Prostate gland (tissue), 2 donors: Measurements from ENCODE around the gene RNF4. TPM values are rescaled to one million over a fixed set of nuclear protein-coding genes. Genes with fewer than 3 reads are reported as not detected.

Source experiments
- DNase-seq: peaks from one replicate; pipeline ENCODE4 v3.0.0-alpha.2; 2019; ENCODE audit warnings: low spot score
- H3K27ac ChIP-seq, 2 donors: fragments of 200-600 bp; sonication (generic); 2 replicates each; pipeline ENCODE4 v1.5.1; 2017 to 2019
- H3K27me3 ChIP-seq: fragments of 200-600 bp; sonication (generic); replicated peaks from 2 replicates; pipeline ENCODE4 v1.5.1; 2019; ENCODE audit not compliant: insufficient read depth
- H3K36me3 ChIP-seq, 2 donors: fragments of 200-600 bp; sonication (generic); 1 replicate in 1 of 2; 2 replicates in 1 of 2; pipeline versions ENCODE4 v1.5.1 to v1.8.1; 2017 to 2019
- H3K4me1 ChIP-seq: fragments of 200-600 bp; sonication (generic); replicated peaks from 2 replicates; pipeline ENCODE4 v1.5.1; 2019
- H3K4me3 ChIP-seq, 2 donors: fragments of 200-600 bp; sonication (generic); 2 replicates each; pipeline ENCODE4 v1.5.1; 2017 to 2019
- H3K9me3 ChIP-seq: fragments of 200-600 bp; sonication (generic); 2 replicates; pipeline ENCODE4 v1.5.1; 2017
- POLR2A ChIP-seq: fragments of 450-650 bp; IDR thresholded peaks from one replicate; pipeline ENCODE4 v1.6.1; 2016; ENCODE audit warnings: antibody characterized with exemption, mild to moderate bottlenecking
- POLR2AphosphoS5 ChIP-seq: sonication (generic); formaldehyde crosslinking; IDR thresholded peaks from one replicate; pipeline ENCODE4 v1.6.1; 2017; ENCODE audit warnings: antibody characterized with exemption
- WGBS: methylation state at CpG from one replicate; pipeline ENCODE4 v1.1.5; 2018; 5-methylcytosine and 5-hydroxymethylcytosine counted together
- intact Hi-C: fragments of 100-400 bp; cut with DNase I; formaldehyde crosslinking; loops from one replicate; pipeline ENCODE4 v1.14.2; 2022
- total RNA-seq, 2 donors: library from RNA; depleted of rRNA; stranded (reverse); fragments of >200 nt; gene quantifications; one replicate each; pipeline ENCODE4 v1.1.0, GENCODE V29; 2016
- TF ChIP-seq, protein P1 (sequence below), 4 experiments: fragments of 200-600 bp in 2 of 4; fragments of 450-650 bp in 2 of 4; sonication (generic) in 2 of 4; IDR thresholded peaks; 1 replicate in 3 of 4; 2 replicates in 1 of 4; pipeline ENCODE4 v1.5.1; 2016 to 2019; ENCODE audit warnings: antibody characterized with exemption in 4 of 4, mild to moderate bottlenecking in 2 of 4, moderate library complexity in 2 of 4

RNF4 gene
- total RNA-seq, 2 donors from 2014 or later, result 33.9 to 56.1 TPM

DNA sequence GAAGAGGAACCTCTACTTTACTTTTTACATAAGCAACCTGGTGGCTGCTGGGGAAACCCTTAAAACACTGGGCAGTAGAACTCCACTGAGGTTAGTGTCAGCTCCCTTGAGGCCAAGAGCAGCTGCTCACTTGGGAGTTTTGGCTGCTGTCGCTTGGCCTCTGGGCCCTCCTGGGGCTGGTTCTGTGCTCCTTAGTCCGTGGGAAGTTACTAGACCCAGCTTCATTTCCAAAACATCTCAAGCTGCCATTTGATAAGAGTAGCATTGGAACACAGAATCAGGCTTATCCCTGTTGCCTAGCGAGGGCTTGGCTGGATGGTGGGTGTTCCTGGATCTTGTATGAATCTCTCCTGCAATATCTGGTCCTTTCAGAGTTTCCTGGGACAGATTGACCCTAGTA is 26.1 kb downstream of the RNF4 start:
- intact Hi-C loops, result no loop called here
- peaks cover 2 to 4% of the 10 kb centered on the region in 2 donors for H3K36me3 ChIP-seq
- no peak overlapping the region for H3K4me3 ChIP-seq
- peaks cover 1% of the 10 kb centered on the region for H3K4me1 ChIP-seq
- no peaks in the 10 kb centered on the region for H3K9me3 ChIP-seq
- peak overlapping the region in 1 of 2 donors; percentile 64 for H3K27ac ChIP-seq
- WGBS, result 84% methylated on average over 3 of the region's 3 CpGs
- TF ChIP-seq, protein P1, sequence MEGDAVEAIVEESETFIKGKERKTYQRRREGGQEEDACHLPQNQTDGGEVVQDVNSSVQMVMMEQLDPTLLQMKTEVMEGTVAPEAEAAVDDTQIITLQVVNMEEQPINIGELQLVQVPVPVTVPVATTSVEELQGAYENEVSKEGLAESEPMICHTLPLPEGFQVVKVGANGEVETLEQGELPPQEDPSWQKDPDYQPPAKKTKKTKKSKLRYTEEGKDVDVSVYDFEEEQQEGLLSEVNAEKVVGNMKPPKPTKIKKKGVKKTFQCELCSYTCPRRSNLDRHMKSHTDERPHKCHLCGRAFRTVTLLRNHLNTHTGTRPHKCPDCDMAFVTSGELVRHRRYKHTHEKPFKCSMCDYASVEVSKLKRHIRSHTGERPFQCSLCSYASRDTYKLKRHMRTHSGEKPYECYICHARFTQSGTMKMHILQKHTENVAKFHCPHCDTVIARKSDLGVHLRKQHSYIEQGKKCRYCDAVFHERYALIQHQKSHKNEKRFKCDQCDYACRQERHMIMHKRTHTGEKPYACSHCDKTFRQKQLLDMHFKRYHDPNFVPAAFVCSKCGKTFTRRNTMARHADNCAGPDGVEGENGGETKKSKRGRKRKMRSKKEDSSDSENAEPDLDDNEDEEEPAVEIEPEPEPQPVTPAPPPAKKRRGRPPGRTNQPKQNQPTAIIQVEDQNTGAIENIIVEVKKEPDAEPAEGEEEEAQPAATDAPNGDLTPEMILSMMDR (IDR thresholded peaks at IDR 0.05), result no peak
- TF ChIP-seq POLR2A, result no peak
- no peak for TF ChIP-seq POLR2AphosphoS5
- no peak for DNase-seq
- H3K27me3 ChIP-seq, result no peaks in the 10 kb centered on the region

- intact Hi-C loops, result no loop called here
- H3K36me3 ChIP-seq, result no peaks in the 10 kb centered on the region
- no peaks in the 10 kb centered on the region for H3K4me1 ChIP-seq
- no peaks in the 10 kb centered on the region for H3K9me3 ChIP-seq
- no peaks in the 10 kb centered on the region for H3K27me3 ChIP-seq
- DNase-seq, result no peak
- no peak overlapping the region for H3K4me3 ChIP-seq
- no peak overlapping the region for H3K27ac ChIP-seq
- TF ChIP-seq, protein P1 (IDR thresholded peaks at IDR 0.05), result no peak
- no peak for TF ChIP-seq POLR2AphosphoS5
- no peak for TF ChIP-seq POLR2A
- WGBS, result 96% methylated on average over 4 of the region's 4 CpGs
These were observed 28.4 kb downstream of the RNF4 start for GRCh38 chr4:2497324-2497723.

GRCh38 chr4:2497931-2498330 is 29.0 kb downstream of the RNF4 start:
- H3K27me3 ChIP-seq, result no peaks in the 10 kb centered on the region
- WGBS, result 92% methylated on average over 9 of the region's 9 CpGs
- intact Hi-C loops, result no loop called here
- TF ChIP-seq, protein P1 (IDR thresholded peaks at IDR 0.05), result no peak
- TF ChIP-seq POLR2A, result no peak
- no peak for TF ChIP-seq POLR2AphosphoS5
- no peaks in the 10 kb centered on the region for H3K36me3 ChIP-seq
- no peak overlapping the region for H3K27ac ChIP-seq
- no peak for DNase-seq
- no peaks in the 10 kb centered on the region for H3K9me3 ChIP-seq
- H3K4me3 ChIP-seq, result no peak overlapping the region
- H3K4me1 ChIP-seq, result no peaks in the 10 kb centered on the region

- intact Hi-C loops, result no loop called here
- Histone ChIP-seq H3K27ac (no peak overlapping the region), H3K4me3 (no peak overlapping the region), H3K9me3 (no peaks in the 10 kb centered on the region), H3K36me3 (no peaks in the 10 kb centered on the region), H3K27me3 (no peaks in the 10 kb centered on the region), H3K4me1 (no peaks in the 10 kb centered on the region)
- TF ChIP-seq POLR2AphosphoS5 (no peak), POLR2A (no peak)
- DNase-seq, result no peak
- 78% methylated on average over 2 of the region's 2 CpGs for WGBS
These were observed 31.6 kb downstream of the RNF4 start for GRCh38 chr4:2500547-2500946.

DNA sequence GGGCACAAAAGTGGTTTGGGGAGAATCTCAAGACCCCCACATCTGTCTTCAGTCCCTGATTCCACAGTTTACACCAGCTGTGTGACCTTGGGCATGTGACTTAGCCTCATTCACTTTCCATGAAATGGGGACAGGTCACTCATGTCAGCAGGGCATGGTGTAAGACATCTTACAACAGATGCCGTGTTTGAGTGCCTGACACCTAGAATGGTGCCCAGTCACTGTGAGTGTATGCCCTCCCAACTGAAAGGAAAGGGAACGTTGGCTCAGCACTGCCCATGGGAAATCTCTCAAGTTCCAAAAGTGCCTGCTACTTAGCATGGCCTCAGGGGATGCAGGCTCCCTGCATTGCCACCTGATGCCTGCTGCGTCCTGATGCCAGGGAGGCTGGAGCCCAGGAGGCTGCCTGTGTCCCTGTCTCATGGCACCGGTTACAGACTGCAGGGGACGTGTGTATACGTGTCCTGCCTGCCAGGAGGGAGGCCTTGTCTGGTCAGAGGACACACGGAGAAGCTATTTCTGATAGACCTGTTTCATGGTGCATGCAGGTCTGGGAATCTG is 32.2 kb downstream of the RNF4 start:
- Histone ChIP-seq H3K27ac (no peak overlapping the region), H3K9me3 (no peaks in the 10 kb centered on the region), H3K27me3 (no peaks in the 10 kb centered on the region), H3K36me3 (no peaks in the 10 kb centered on the region), H3K4me3 (no peak overlapping the region), H3K4me1 (no peaks in the 10 kb centered on the region)
- WGBS, result 84% methylated on average over 7 of the region's 7 CpGs
- no peak for DNase-seq
- intact Hi-C loops, result no loop called here
- TF ChIP-seq POLR2AphosphoS5 (no peak), POLR2A (no peak)
- TF ChIP-seq, protein P1 (IDR thresholded peaks at IDR 0.05), result no peak
